ENCODE data around the gene MAP2K5.

MAP2K5 gene

GRCh38 chr15:67573194-67573593, 30.7 kb downstream of the MAP2K5 start:
- Histone ChIP-seq H3K9me3 (ENCODE audit: severe bottlenecking) (no peaks in the 10 kb centered on the region), H3K27ac (no peak overlapping the region), H3K27me3 (ENCODE audit: insufficient read depth, low read depth, severe bottlenecking) (no peaks in the 10 kb centered on the region), H3K4me3 (ENCODE audit: low read depth, low read length) (no peak overlapping the region), H3K36me3 (no peaks in the 10 kb centered on the region)
- DNase-seq = no peak
- no peak for TF ChIP-seq CTCF (IDR thresholded peaks at IDR 0.05; ENCODE audit: low read depth, low read length)

GRCh38 chr15:67575039-67575502, 32.6 kb downstream of the MAP2K5 start:
- Histone ChIP-seq H3K9me3 (ENCODE audit: severe bottlenecking) (no peaks in the 10 kb centered on the region), H3K27me3 (ENCODE audit: insufficient read depth, low read depth, severe bottlenecking) (no peaks in the 10 kb centered on the region), H3K27ac (no peak overlapping the region), H3K4me3 (ENCODE audit: low read depth, low read length) (no peak overlapping the region), H3K36me3 (no peaks in the 10 kb centered on the region)
- no peak for TF ChIP-seq CTCF (IDR thresholded peaks at IDR 0.05; ENCODE audit: low read depth, low read length)
- no peak for DNase-seq

GRCh38 chr15:67578020-67578600, 35.6 kb downstream of the MAP2K5 start:
- Histone ChIP-seq H3K4me3 (ENCODE audit: low read depth, low read length) (no peak overlapping the region), H3K27ac (no peak overlapping the region), H3K36me3 (no peaks in the 10 kb centered on the region), H3K9me3 (ENCODE audit: severe bottlenecking) (no peaks in the 10 kb centered on the region), H3K27me3 (ENCODE audit: insufficient read depth, low read depth, severe bottlenecking) (no peaks in the 10 kb centered on the region)
- no peak for TF ChIP-seq CTCF (IDR thresholded peaks at IDR 0.05; ENCODE audit: low read depth, low read length)
- no peak for DNase-seq

GRCh38 chr15:67579164-67579563, 36.7 kb downstream of the MAP2K5 start:
- Histone ChIP-seq H3K36me3 (no peaks in the 10 kb centered on the region), H3K4me3 (ENCODE audit: low read depth, low read length) (no peak overlapping the region), H3K27me3 (ENCODE audit: insufficient read depth, low read depth, severe bottlenecking) (no peaks in the 10 kb centered on the region), H3K27ac (no peak overlapping the region), H3K9me3 (ENCODE audit: severe bottlenecking) (no peaks in the 10 kb centered on the region)
- no peak for DNase-seq
- no peak for TF ChIP-seq CTCF (IDR thresholded peaks at IDR 0.05; ENCODE audit: low read depth, low read length)

- no peak overlapping the region for H3K27ac ChIP-seq
- no peak overlapping the region for H3K4me3 ChIP-seq (ENCODE audit: low read depth, low read length)
- H3K36me3 ChIP-seq = no peaks in the 10 kb centered on the region
- no peaks in the 10 kb centered on the region for H3K27me3 ChIP-seq (ENCODE audit: insufficient read depth, low read depth, severe bottlenecking)
- no peak for TF ChIP-seq CTCF (IDR thresholded peaks at IDR 0.05; ENCODE audit: low read depth, low read length)
- no peaks in the 10 kb centered on the region for H3K9me3 ChIP-seq (ENCODE audit: severe bottlenecking)
- no peak for DNase-seq
Observed at GRCh38 chr15:67579967-67580366, 37.5 kb downstream of the MAP2K5 start.

GRCh38 chr15:67584157-67584556, 41.7 kb downstream of the MAP2K5 start:
- H3K4me3 ChIP-seq (ENCODE audit: low read depth, low read length) = no peak overlapping the region
- no peaks in the 10 kb centered on the region for H3K27me3 ChIP-seq (ENCODE audit: insufficient read depth, low read depth, severe bottlenecking)
- peaks cover 4% of the 10 kb centered on the region for H3K36me3 ChIP-seq
- TF ChIP-seq CTCF (IDR thresholded peaks at IDR 0.05; ENCODE audit: low read depth, low read length) = no peak
- no peak for DNase-seq
- no peak overlapping the region for H3K27ac ChIP-seq
- no peaks in the 10 kb centered on the region for H3K9me3 ChIP-seq (ENCODE audit: severe bottlenecking)
